HG03159 (cell line): ENCODE results near the gene FAM83F.
"Not testable (repeated sequence)": the region's sequence is repeated elsewhere in the genome, so short reads cannot be mapped to it uniquely, and the experiment has no call there.

Experiments used
- ATAC-seq: cut with Tn5 transposase; IDR thresholded peaks from one replicate; pipeline ENCODE4 v1.9.1; 2021; ENCODE audit warnings: mild to moderate bottlenecking, moderate library complexity; ENCODE audit not compliant: unreplicated experiment

The FAM83F gene

DNA sequence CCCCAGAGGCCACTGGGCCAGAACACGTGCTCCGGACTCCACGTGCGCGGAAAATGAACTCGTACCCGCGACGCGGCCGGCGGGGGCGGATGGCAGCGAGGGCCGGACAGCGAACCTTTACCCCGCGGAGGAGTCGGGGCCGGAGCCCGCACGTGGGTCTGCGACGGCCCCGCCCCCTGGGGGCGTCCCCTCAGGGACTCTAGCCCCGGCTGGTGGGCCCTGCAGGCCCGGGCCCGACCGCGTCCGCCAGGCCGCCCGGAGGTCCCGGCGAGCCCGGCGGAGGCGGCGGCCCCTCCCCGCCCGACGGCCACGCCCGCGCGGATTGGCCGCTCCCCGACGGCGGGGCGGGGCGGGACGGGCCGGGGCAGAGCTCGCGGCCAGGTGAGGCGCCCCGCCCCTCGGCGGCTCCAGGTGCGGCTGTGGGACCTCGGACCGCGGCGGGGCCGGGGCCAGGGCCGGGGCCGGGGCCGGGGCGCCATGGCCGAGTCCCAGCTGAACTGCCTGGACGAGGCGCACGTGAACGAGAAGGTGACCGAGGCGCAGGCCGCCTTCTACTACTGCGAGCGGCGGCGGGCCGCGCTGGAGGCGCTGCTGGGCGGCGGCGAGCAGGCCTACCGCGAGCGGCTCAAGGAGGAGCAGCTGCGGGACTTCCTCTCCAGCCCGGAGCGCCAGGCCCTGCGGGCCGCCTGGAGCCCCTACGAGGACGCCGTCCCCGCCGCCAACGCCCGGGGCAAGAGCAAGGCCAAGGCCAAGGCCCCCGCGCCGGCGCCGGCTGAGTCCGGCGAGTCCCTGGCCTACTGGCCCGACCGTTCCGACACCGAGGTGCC lies at the start of gene FAM83F:
FAM83F (plus strand) TSS at position 389 of the 827 bp plus-strand sequence; CDS start at position 478, 89 bp downstream.
- ATAC-seq: no peak

DNA sequence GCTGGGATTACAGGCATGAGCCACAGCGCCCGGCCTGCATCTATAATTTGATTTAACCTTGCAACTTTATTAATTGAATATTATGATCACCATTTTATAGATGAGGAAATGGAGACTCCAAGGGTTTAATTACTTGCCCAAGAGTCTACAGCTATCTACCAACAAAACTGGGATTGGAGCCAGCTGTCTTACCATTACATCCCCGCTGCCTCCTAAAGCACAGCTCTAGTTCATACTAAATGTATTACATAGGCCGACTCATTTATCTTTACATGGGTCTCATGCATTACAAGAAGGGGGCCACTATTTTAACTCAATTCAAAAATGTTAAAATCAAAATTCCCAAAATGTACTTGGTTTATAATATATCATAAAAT lies 48.6 kb upstream of the FAM83F start:
- ATAC-seq: no peak

- ATAC-seq: no peak
Measured at GRCh38 chr22:39946503-39947219, 48.1 kb upstream of the FAM83F start.

- ATAC-seq: no peak
Measured at GRCh38 chr22:39947220-39948216, 47.2 kb upstream of the FAM83F start.

DNA sequence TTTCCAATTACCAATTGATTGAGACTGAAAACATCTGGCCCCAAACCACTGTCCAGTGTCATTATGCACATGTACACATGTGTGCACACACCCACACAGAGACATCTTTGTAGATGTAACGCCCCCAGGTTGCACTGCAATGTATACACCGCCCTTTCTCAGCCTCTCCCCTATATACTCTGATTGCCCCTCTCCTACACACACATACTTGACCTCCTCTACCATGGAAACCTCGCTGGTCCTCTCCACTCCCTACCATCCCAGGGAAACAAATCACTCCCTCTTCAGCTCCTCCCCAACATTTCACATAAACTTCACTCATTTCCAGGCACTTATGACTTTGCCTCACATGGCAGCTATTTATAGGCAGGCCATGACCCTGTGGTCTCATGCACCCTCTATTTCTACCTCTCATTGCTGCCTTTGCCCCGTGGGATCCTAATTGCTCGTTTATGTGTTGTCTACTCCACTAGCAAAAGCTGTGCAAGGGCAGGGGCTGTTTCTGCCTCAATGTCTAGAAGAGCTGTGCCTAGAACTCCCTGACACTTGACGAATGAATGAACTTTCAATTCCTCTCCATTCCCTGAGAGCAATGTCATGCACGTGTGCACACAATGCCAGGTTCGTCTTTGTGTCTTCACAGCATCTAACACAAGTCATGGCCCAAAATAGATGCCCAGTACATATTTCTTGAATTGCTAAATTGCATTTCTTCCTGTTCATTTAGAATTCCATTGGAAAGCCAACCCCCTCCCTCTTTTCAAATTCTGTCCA lies 44.6 kb upstream of the FAM83F start:
- no peak for ATAC-seq

DNA sequence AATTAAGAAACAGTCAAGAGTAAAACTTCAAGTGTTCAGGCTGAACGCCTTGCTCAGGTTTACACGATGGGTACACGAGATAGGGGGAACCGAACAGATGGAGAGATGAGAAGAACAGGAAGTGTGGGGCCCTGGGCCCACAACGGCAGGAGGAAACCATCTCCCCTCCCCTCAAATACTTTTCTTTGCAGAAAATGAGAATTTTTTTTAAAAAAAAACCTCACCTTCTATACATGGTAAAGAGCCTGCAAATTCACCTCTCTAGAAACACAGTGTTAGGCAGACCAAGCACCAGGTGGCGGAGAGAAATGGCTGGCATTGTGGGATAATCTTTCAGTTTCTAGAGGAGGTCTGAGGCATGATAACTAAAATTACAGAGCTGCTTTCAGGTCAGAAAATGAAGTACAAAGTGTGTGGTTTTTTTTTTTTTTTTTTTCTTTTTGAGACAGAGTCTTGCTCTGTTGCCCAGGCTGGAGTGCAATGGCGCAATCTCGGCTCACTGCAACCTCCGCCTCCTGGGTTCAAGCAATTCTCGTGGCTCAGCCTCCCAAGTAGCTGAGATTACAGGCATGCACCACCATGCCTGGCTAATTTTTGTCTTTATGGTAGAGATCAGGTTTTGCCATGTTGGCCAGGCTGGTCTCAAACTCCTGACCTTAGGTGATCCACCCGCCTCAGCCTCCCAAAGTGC lies 43.0 kb upstream of the FAM83F start:
- not testable (repeated sequence) for ATAC-seq

GRCh38 chr22:39952347-39952746 lies 42.4 kb upstream of the FAM83F start:
- no peak for ATAC-seq

- no peak for ATAC-seq
Measured at GRCh38 chr22:39953101-39953500, 41.7 kb upstream of the FAM83F start.

GRCh38 chr22:39954584-39955055 lies 40.1 kb upstream of the FAM83F start:
- ATAC-seq: no peak

DNA sequence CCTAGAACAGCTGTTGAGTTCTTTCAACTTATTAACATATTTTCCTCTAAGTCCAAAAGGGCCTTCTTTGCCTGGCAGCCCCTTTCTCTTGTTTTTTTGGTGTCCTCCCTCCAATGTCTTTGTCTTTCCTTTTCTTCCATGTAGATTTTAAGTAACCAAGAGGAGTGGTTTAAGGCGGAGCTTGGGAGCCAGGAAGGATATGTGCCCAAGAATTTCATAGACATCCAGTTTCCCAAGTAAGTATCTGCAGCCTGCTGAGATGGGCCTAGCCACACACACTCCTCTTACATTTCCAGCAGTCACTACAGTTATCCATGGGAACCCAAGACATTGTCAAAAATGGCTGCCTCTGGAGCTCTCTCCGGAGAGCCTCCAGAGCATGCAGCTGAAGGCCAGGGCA lies 39.1 kb upstream of the FAM83F start:
- ATAC-seq: no peak

DNA sequence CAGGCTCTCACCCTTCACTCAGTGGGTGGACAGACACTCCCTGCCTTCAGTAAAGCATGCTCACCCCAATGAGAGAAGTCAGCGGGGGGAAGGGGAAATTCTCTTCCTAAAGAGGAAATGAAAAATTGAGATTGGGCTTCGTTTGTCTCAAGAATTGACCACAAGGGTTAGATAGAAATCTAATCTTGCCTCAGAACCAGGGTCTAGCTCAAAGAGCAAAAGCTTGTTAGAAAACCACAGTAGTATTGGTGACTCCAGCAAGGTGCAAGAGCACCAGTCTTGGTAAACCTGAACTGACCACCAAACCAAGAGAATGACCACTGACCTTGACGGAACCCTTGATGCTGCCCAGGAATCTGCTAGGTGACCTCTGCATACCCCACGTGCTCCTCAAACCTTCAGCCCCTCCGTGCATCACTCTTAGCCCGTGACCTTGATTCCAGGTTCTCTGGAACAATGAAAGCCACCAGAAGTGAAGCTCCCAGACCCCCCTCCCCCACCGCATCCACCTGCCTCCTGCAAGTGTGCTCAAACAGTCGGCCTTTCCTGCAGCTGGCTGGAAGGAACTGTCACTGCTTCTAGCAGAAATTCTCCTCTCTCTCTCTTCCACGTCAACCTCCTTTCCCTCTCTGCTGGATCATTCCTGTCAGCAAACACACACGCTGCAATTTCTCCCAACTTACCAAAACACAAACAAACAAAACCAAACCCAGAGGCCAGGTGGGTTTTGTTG lies 37.7 kb upstream of the FAM83F start:
- ATAC-seq: no peak

DNA sequence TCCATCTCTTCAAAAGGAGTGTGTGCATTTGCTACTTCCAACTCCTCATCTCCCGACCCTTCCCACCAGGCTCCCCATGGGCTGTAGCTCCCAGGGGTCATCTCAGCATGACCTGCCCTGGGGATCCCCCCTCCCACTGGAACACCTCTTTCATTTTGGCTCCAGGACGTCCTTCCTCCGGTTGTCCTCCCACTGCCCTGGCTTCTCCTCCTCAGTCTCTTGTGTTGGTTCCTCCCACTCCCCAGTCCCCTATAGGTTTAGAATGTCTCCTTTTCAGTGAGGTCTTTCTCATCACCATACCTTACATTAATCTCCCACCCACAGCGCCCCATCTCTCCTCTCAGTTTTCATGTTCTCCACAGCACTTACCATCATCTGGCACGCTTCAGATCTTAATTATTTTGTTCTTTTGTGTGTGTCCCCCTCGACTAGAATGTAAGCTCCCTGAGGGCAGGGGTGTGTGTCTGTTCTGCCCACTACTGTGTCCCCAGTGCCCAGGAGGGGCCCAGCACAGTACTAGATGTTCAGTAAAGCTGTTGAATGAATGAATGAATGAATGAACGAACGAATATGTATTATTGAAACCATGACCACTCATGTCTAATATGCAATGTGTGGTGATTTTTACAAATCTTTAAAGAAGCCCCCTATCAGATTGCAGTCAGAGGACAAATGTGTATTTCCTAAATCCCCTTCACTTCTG lies 36.6 kb upstream of the FAM83F start:
- ATAC-seq: no peak

- ATAC-seq: no peak
Measured at GRCh38 chr22:39958949-39959639, 35.7 kb upstream of the FAM83F start.

- no peak for ATAC-seq
Measured at GRCh38 chr22:39959640-39960447, 34.9 kb upstream of the FAM83F start, which contains the start of gene TMA7B. TSS of gene TMA7B (plus strand) at chr22:39960397. CDS start at chr22:39964375, 3,978 bp downstream.

GRCh38 chr22:39960791-39961746 lies 33.7 kb upstream of the FAM83F start:
- peak; percentile 81 for ATAC-seq

DNA sequence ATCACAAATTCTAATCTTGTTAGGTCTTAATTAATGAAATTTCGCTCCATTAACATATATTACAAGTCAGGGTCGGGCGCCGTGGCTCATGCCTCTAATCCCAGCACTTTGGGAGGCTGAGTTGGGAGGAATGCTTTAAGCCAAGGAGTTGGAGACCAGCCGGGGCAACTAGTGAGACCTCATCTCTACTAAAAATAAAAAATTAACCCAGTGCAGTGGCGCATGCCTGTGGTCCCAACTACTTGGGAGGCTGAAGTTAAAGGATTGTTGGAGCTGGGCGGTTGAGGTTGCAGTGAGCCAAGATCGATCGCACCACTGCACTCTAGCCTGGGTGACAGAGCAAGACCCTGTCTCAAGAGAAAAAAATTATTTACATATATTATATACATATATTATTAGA lies 32.7 kb upstream of the FAM83F start:
- no peak for ATAC-seq
